ENCODE results near the gene STK33.
"Not testable (repeated sequence)": the region's sequence is repeated elsewhere in the genome, so short reads cannot be mapped to it uniquely, and the experiment has no call there.

STK33 gene

DNA sequence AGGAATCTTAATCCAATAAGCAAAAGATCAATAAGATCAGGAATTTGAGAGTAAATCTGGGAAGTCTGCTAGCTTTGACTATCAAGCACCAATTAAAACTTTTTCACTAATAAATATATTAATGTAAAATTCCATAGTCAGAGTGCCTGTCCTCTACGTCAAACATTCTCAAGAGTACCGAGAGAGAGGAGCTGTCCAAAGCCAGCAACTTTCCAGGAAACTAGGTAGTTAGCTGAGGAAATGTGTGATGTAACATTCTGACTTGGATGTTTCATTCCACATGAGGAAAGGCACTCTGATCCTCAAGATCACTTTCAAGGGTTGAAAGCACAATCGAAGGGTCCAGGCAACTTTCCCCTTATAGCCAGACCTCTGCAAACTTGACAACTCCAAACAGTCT is 113.2 kb downstream of the STK33 start:
- Mint-ChIP-seq H3K36me3 (ENCODE audit: low read depth) (no peaks in the 10 kb centered on the region), H3K4me1 (ENCODE audit: low read depth) (no peaks in the 10 kb centered on the region), H3K4me3 (no peak overlapping the region), H3K27ac (no peak overlapping the region), H3K9me3 (no peaks in the 10 kb centered on the region), H3K27me3 (no peaks in the 10 kb centered on the region)
- intact Hi-C loops (cut with micrococcal nuclease): no loop called here

DNA sequence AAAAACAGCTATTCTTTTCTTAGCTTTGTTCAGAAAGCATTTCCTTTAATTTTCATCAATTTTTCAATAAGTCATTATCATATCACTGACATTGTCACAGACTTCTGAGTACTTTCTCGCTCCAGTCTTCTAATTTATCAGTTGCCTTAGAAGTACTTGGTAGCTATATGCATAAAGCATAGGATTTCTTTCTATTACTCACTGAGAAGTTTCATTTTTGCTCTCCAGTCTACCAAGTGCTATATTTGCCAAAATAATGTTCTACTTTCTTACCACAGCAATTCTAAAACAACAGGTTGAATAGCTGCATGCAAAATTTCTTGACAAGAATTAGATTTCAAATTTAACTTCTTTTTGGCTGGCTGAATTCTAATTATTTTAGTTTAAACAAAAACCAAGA is 116.3 kb downstream of the STK33 start:
- no peaks in the 10 kb centered on the region for H3K27me3 Mint-ChIP-seq
- no peaks in the 10 kb centered on the region for H3K4me1 Mint-ChIP-seq (ENCODE audit: low read depth)
- no peaks in the 10 kb centered on the region for H3K9me3 Mint-ChIP-seq
- no peaks in the 10 kb centered on the region for H3K36me3 Mint-ChIP-seq (ENCODE audit: low read depth)
- intact Hi-C loops (cut with micrococcal nuclease): no loop called here
- no peak overlapping the region for H3K27ac Mint-ChIP-seq
- H3K4me3 Mint-ChIP-seq: no peak overlapping the region

DNA sequence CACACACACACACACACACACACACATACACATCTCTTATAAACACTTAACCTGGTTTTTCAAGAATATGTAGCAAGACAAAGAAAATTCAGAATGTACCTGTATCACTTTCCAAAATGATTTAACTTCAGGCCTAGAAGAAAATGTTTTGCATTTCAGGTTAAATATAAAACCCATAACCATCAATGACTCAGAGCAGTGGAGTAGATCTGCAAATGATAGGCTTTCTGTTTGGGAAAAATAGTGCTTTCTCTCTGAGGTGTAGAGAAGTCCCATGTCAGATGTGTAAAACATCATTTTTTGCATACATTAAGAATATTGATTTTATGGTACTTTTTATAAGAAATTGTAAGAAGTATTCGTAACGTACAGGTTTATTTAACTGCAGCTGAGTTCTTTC is 116.9 kb downstream of the STK33 start:
- no peaks in the 10 kb centered on the region for H3K9me3 Mint-ChIP-seq

DNA sequence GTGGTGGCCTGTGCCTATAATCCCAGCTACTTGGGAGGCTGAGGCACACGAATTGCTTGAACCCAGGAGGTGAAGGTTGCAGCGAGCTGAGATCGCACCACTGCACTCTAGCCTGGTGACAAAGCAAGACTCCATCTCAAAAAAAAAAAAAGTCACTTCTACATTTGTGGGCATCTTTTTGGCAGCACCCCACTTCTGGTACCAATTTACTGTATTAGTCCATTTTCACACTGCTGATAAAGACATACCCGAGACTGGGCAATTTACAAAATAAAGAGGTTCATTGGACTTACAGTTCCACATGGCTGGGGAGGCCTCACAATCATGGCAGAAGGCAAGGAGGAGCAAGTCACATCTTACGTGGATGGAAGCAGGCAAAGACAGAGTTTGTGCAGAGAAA is 126.2 kb downstream of the STK33 start:
- H3K36me3 Mint-ChIP-seq (ENCODE audit: low read depth); intact Hi-C loops (cut with micrococcal nuclease); H3K4me3 Mint-ChIP-seq; H3K4me1 Mint-ChIP-seq (ENCODE audit: low read depth); H3K27ac Mint-ChIP-seq; H3K27me3 Mint-ChIP-seq: not testable (repeated sequence)
- peaks cover 37% of the 10 kb centered on the region for H3K9me3 Mint-ChIP-seq

More for the DNA sequence above, 116.9 kb downstream of the STK33 start:
- intact Hi-C loops (cut with micrococcal nuclease): no loop called here
- Mint-ChIP-seq H3K36me3 (ENCODE audit: low read depth) (no peaks in the 10 kb centered on the region), H3K4me1 (ENCODE audit: low read depth) (no peaks in the 10 kb centered on the region), H3K27ac (no peak overlapping the region), H3K4me3 (no peak overlapping the region), H3K27me3 (no peaks in the 10 kb centered on the region)

DNA sequence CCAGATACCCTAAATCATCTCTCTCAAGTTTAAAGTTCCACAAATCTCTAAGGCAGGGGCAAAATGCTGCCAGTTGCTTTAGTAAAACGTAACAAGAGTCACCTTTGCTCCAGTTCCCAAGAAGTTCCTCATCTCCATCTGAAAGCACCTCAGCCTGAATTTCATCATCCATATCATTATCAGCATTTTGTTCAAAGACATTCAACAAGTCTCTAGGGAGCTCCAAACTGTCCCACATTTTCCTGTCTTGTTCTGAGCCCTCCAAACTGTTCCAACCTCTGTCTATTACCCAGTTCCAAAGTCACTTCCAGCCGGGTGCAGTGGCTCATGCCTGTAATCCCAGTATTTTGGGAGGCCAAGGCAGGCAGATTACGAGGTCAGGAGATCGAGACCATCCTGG is 126.7 kb downstream of the STK33 start:
- peaks cover 37% of the 10 kb centered on the region for H3K9me3 Mint-ChIP-seq
- H3K4me1 Mint-ChIP-seq (ENCODE audit: low read depth); H3K4me3 Mint-ChIP-seq; H3K27me3 Mint-ChIP-seq; intact Hi-C loops (cut with micrococcal nuclease); H3K36me3 Mint-ChIP-seq (ENCODE audit: low read depth); H3K27ac Mint-ChIP-seq: not testable (repeated sequence)

DNA sequence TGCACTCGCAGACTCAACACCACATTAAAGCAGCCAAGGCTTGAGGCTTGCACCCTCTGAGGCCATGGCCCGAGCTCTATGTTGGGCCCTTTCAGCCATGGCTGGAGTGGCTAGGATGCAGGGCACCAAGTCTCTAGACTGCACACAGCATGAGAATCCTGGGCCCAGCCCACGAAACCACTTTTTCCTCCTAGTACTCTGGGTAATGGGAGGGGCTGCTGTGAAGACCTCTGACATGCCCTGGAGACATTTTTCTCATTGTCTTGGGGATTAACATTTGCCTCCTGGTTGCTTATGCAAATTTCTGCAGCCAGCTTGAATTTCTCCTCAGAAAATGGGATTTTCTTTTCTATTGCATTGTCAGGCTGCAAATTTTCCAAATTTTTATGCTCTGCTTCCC is 127.1 kb downstream of the STK33 start:
- H3K4me1 Mint-ChIP-seq (ENCODE audit: low read depth); H3K4me3 Mint-ChIP-seq: not testable (repeated sequence)

DNA sequence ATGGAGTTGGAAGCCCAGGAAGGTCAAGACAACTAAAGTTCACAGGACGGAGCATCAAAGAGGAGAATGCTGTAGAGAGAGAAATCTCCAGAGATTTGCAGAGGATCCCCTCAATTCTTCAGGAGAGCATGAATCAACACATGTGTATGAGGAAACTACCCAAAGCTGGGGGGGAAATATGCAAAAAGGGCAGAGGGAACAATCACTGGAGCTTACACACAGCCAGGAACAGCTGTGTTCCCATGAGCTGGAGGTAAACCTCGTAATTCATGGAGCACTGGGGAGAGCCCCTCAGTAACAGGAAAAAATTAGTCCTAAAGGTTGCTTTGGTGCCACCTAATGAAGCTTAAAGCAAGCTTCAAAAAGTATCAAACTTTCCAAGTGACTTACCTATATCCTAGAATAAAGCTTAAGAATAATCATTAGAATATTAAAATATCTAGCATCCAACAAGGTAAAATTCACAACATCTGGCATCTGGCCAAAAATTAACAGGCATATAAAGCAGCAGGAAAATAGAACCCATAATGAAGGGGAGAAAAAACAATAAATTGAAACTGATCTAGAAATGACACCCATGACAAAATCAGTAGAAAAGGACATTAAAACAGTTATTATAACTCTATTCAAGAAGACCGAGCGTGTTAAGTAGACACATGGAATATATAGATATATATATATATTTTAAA is 134.2 kb downstream of the STK33 start:
- Mint-ChIP-seq H3K27me3 (no peaks in the 10 kb centered on the region), H3K9me3 (no peaks in the 10 kb centered on the region), H3K27ac (no peak overlapping the region), H3K4me3 (no peak overlapping the region), H3K4me1 (ENCODE audit: low read depth) (no peaks in the 10 kb centered on the region), H3K36me3 (ENCODE audit: low read depth) (no peaks in the 10 kb centered on the region)
- intact Hi-C loops (cut with micrococcal nuclease): no loop called here

More for the DNA sequence above, 127.1 kb downstream of the STK33 start:
- H3K27ac Mint-ChIP-seq; H3K36me3 Mint-ChIP-seq (ENCODE audit: low read depth); intact Hi-C loops (cut with micrococcal nuclease); H3K27me3 Mint-ChIP-seq: not testable (repeated sequence)
- peaks cover 37% of the 10 kb centered on the region for H3K9me3 Mint-ChIP-seq

DNA sequence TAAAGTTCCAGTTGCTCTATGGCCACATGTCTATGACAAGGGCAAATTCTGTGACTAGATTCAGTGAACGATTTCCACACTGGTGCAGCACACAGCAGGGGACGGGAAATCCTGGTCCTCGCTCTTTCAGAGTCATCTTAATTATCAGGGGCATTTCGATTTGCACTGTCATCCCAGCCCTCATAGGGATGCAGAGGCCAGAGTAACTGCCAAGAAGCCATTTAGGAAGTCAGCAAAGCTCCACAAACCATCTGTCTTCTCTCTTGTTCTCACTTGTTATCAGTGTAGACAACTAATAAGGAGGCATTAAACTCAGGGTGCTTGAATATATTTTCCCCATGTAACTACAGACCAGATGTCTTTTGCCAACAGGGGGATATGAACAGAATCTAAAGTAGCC is 151.7 kb downstream of the STK33 start:
- H3K27me3 Mint-ChIP-seq: no peaks in the 10 kb centered on the region
- no peaks in the 10 kb centered on the region for H3K9me3 Mint-ChIP-seq
- peaks cover 5% of the 10 kb centered on the region for H3K4me1 Mint-ChIP-seq (ENCODE audit: low read depth)
- intact Hi-C loops (cut with micrococcal nuclease): no loop called here
- H3K4me3 Mint-ChIP-seq: no peak overlapping the region
- no peaks in the 10 kb centered on the region for H3K36me3 Mint-ChIP-seq (ENCODE audit: low read depth)
- no peak overlapping the region for H3K27ac Mint-ChIP-seq

DNA sequence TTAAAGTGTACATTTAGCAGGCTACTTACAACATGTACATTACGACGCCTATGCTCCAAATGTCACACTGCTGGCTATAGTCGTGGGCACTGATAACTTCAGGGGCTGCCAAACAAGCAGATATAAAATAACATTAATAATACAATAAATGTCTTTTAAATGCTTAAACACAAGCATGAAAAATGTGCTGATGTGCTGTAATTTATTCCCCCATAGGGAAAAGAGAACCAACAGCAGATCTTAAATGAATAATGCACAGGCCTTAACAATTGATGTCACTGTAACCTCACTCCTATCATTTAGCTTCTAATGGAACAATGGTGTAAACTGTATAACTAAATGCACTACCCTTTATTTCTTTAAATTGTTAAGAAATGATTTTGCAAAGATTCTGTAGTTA is 153.4 kb downstream of the STK33 start:
- Mint-ChIP-seq H3K36me3 (ENCODE audit: low read depth) (no peaks in the 10 kb centered on the region), H3K9me3 (no peaks in the 10 kb centered on the region), H3K27me3 (no peaks in the 10 kb centered on the region)

DNA sequence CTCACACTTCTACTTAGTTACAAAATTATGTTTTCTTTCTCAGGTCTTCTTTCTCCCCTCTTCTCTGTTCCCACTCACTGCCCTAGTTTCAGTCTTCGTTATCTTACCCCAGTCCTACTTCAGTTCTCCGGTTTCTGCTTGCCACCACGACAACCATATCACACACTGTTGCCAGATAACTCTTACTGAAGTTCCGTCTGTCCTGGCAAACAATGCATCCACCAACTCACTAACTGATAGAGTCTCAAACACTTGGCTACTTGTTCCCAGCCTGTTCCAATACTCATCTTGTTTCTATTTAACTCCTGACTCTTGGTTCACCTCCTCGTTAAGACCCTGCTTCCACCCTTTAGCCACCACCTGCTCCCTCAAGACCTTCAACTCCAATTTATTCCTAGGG is 164.5 kb downstream of the STK33 start:
- Mint-ChIP-seq H3K4me1 (ENCODE audit: low read depth) (no peaks in the 10 kb centered on the region), H3K36me3 (ENCODE audit: low read depth) (no peaks in the 10 kb centered on the region), H3K4me3 (no peak overlapping the region), H3K27ac (no peak overlapping the region), H3K9me3 (no peaks in the 10 kb centered on the region), H3K27me3 (no peaks in the 10 kb centered on the region)
- intact Hi-C loops (cut with micrococcal nuclease): no loop called here

More for the DNA sequence above, 153.4 kb downstream of the STK33 start:
- H3K4me1 Mint-ChIP-seq (ENCODE audit: low read depth): peaks cover 5% of the 10 kb centered on the region
- no peak overlapping the region for H3K4me3 Mint-ChIP-seq
- H3K27ac Mint-ChIP-seq: no peak overlapping the region
- intact Hi-C loops (cut with micrococcal nuclease): no loop called here

DNA sequence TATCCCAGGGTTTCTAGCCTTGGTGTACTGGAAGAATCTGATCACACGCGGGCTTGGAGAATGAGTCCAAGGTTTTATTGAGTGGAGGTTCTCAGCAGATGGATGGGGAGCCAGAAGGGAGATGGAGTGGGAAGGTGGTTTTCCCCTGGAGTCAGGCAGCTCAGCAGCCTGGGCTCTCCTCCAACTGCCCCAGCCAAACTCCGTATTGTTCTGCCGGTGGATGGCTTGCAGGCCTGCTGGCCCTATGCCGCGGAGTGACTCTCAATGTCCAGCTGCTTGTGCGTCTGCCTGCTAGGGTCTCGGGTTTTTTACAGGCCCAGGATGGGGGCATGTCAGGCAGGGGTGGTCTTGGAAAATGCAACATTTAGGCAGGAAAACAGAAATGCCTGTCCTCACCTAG is 168.0 kb downstream of the STK33 start:
- Mint-ChIP-seq H3K4me3 (no peak overlapping the region), H3K27me3 (no peaks in the 10 kb centered on the region), H3K4me1 (ENCODE audit: low read depth) (no peaks in the 10 kb centered on the region), H3K36me3 (ENCODE audit: low read depth) (no peaks in the 10 kb centered on the region), H3K9me3 (no peaks in the 10 kb centered on the region), H3K27ac (no peak overlapping the region)
- intact Hi-C loops (cut with micrococcal nuclease): no loop called here

DNA sequence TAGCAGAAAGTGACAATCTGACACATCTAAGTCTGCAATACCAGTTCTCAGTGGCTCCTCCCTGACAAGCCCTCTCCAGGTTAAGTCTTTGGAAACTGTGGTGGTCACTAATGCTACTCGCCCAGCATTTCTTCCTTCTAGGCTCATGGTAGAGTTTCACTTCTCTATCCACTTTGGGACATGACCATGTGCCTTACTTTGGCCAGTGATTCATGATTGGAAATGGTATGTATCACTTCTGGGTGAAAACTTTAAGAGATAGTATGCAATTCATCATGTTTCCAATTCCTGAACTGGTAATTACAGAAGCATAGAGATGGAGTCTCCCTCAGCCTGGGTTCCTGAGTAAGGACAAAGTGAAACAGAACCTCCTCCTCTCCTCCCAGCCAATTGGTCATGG is 178.8 kb downstream of the STK33 start:
- Mint-ChIP-seq H3K4me3 (no peak overlapping the region), H3K36me3 (ENCODE audit: low read depth) (no peaks in the 10 kb centered on the region), H3K9me3 (no peaks in the 10 kb centered on the region), H3K27ac (no peak overlapping the region), H3K27me3 (no peaks in the 10 kb centered on the region), H3K4me1 (ENCODE audit: low read depth) (peaks cover 6% of the 10 kb centered on the region)
- intact Hi-C loops (cut with micrococcal nuclease): no loop called here

DNA sequence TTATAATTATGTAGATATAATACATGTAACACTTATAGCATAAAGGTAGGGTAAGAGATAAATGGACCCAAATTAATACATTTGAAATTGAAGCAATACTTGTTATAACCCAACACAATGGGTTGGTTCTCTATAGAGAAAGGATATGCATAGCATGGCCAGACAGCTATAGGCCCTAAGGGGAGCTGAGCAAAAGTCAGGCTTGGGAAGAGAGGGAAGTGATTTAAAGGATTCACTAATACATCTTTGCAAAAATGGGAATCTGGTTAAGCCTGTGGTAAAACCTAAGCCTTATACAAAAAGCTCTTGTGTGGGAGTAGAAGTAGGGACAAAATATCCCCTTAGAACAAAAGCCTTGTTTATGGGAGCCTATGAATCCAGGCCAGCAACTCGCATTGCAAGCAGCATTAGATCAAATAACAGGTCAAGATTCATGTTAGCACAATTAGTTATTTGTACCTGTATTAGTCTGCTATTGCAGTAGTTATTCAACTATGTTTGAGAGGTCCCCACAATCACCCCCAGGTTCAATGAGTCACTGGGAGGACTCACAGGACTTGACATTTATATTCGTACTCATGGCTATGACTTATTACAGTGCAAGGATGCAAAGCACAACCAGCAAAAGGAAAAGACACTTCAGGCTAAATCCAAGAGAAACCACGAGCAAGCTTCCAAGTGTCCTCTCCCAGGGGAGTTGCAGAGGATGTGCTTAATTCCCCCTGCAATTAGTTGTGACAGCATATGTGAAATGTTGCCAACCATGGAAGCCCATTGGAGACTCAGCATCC is 185.7 kb downstream of the STK33 start:
- H3K4me1 Mint-ChIP-seq (ENCODE audit: low read depth): no peaks in the 10 kb centered on the region
- H3K27me3 Mint-ChIP-seq: no peaks in the 10 kb centered on the region
- no peaks in the 10 kb centered on the region for H3K9me3 Mint-ChIP-seq
- H3K27ac Mint-ChIP-seq: no peak overlapping the region
- intact Hi-C loops (cut with micrococcal nuclease): no loop called here
- no peak overlapping the region for H3K4me3 Mint-ChIP-seq
- no peaks in the 10 kb centered on the region for H3K36me3 Mint-ChIP-seq (ENCODE audit: low read depth)

DNA sequence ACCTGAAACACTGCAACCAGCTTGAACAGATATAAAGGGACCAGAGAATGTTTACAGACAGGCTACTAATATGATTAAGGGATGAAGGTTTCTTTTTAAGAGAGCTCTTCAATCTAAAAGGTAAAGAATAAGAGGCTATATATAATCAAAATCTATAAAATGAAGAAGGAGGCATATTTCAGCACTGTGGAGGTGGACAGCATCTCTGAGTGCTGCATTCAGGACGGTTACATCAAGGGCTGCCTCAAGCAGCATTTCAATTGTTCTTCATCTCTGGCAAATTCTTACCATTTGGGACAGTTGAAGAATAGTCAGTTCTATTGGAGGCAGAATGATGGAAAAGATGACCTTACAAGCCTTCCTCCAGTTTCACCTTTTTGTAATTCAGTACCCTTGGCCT is 190.7 kb downstream of the STK33 start:
- intact Hi-C loops (cut with micrococcal nuclease): no loop called here
- Mint-ChIP-seq H3K27me3 (no peaks in the 10 kb centered on the region), H3K27ac (no peak overlapping the region), H3K4me1 (ENCODE audit: low read depth) (no peaks in the 10 kb centered on the region), H3K36me3 (ENCODE audit: low read depth) (no peaks in the 10 kb centered on the region), H3K9me3 (no peaks in the 10 kb centered on the region), H3K4me3 (no peak overlapping the region)

DNA sequence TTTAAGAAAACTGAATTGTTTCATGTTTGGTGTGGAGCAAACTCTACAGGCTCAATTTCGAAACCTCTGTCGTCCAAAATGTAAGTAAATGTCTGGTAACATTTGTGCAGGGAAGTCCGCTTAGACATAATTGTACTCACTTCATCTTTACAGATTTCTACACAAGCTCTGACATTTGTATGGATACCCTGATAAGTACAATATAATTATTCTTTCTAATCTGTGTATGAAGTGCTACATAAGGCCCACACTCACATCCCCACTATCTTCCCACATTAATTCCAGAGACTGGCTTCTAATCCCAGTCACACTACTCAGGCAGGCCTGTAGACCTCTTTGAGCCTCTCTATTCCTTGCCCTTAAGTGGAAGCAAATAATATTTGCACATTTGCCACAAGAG is 201.1 kb downstream of the STK33 start:
- intact Hi-C loops (cut with micrococcal nuclease): no loop called here
- no peak overlapping the region for H3K27ac Mint-ChIP-seq
- H3K9me3 Mint-ChIP-seq: no peaks in the 10 kb centered on the region
- no peaks in the 10 kb centered on the region for H3K4me1 Mint-ChIP-seq (ENCODE audit: low read depth)
- H3K36me3 Mint-ChIP-seq (ENCODE audit: low read depth): no peaks in the 10 kb centered on the region
- H3K27me3 Mint-ChIP-seq: no peaks in the 10 kb centered on the region
- no peak overlapping the region for H3K4me3 Mint-ChIP-seq

All from dendritic cell treated with granulocyte-macrophage colony-stimulating factor and Interleukin-4, amounts not matched to agents 40 ng/mL and 50 ng/mL, for 4 days (primary cell).